Mesothelial cell of epicardium (in vitro differentiated cells): ENCODE measurements around the gene DNAL4. TPM values are rescaled to one million over a fixed set of nuclear protein-coding genes. Genes with fewer than 3 reads are reported as not detected.

ENCODE experiments used
- DNase-seq, 2 experiments: peaks; one replicate each; pipeline ENCODE4 v3.0.0; 2021; ENCODE audit warnings: low spot score in 2 of 2; ENCODE audit not compliant: unreplicated experiment in 2 of 2
- H3K27ac Mint-ChIP-seq: 2 replicates; pipeline ENCODE4 v1.8.0; 2021; ENCODE audit warnings: mixed read lengths
- H3K27me3 Mint-ChIP-seq: 2 replicates; pipeline ENCODE4 v1.8.0; 2021; ENCODE audit warnings: low read depth, mixed read lengths
- H3K36me3 Mint-ChIP-seq: 2 replicates; pipeline ENCODE4 v1.8.0; 2021; ENCODE audit warnings: mixed read lengths
- H3K4me1 Mint-ChIP-seq: 2 replicates; pipeline ENCODE4 v1.8.0; 2021; ENCODE audit warnings: mixed read lengths
- H3K4me3 Mint-ChIP-seq: 2 replicates; pipeline ENCODE4 v1.8.0; 2021; ENCODE audit warnings: mild to moderate bottlenecking, moderate library complexity, mixed read lengths
- H3K9me3 Mint-ChIP-seq: 2 replicates; pipeline ENCODE4 v1.8.0; 2021; ENCODE audit warnings: mixed read lengths
- CTCF ChIP-seq: fragments of 200-600 bp; sonication (generic); IDR thresholded peaks from one replicate; pipeline ENCODE4 v1.5.0; 2021; ENCODE audit warnings: antibody characterized with exemption; ENCODE audit not compliant: unreplicated experiment
- total RNA-seq: library from RNA; stranded (reverse); gene quantifications from 3 replicates; pipeline ENCODE4 v1.2.1, GENCODE V29; 2021

The DNAL4 gene
- total RNA-seq, 1 donor from 2014 or later = 15.9 TPM

- no peak for TF ChIP-seq CTCF
- no peaks in the 10 kb centered on the region for H3K4me1 Mint-ChIP-seq
- no peak overlapping the region for H3K4me3 Mint-ChIP-seq
- no peaks in the 10 kb centered on the region for H3K9me3 Mint-ChIP-seq
- H3K27ac Mint-ChIP-seq = no peak overlapping the region
- no peak for DNase-seq
- no peaks in the 10 kb centered on the region for H3K27me3 Mint-ChIP-seq
- no peaks in the 10 kb centered on the region for H3K36me3 Mint-ChIP-seq
These were observed 21.4 kb downstream of the DNAL4 start for GRCh38 chr22:38772623-38772873.

DNA sequence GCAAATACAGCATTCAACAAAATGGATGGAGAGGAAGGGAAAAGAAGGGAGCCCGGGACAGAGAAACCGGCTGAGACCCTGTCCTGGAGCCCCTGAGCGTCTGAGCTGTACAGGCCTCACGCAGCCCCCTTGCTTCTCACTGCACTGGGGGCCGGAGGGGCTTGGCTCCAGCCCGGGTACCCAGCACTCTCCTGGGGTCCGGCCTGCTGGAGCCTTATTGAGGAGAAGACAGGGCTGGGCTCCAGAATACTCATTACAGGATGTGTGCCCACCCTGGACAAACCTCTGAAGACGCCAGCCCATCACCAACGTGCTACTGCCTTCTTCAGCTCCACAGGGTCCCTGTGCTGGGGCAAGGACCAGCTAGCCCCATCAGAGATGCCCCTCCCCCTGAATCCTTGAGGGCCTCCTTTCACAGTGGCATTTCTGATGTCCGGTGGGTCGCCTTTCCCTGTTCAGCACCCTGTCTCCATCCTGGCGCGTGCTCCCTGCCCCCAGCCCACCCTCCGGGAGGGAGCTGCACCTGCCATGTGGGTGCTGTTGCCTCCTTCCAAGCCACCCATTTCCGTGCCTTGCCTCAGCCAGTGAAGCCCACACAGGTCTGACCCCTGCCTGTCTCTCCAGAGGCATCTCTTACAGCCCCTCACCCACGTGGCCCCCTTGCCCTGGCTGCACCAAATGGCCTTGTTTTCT, 23.5 kb downstream of the DNAL4 start:
- no peak overlapping the region for H3K27ac Mint-ChIP-seq
- no peak for DNase-seq
- no peaks in the 10 kb centered on the region for H3K4me1 Mint-ChIP-seq
- no peak for TF ChIP-seq CTCF
- H3K36me3 Mint-ChIP-seq = no peaks in the 10 kb centered on the region
- H3K9me3 Mint-ChIP-seq = no peaks in the 10 kb centered on the region
- H3K27me3 Mint-ChIP-seq = no peaks in the 10 kb centered on the region
- no peak overlapping the region for H3K4me3 Mint-ChIP-seq

- TF ChIP-seq CTCF = no peak
These were observed 25.9 kb downstream of the DNAL4 start for GRCh38 chr22:38768036-38768435.

DNA sequence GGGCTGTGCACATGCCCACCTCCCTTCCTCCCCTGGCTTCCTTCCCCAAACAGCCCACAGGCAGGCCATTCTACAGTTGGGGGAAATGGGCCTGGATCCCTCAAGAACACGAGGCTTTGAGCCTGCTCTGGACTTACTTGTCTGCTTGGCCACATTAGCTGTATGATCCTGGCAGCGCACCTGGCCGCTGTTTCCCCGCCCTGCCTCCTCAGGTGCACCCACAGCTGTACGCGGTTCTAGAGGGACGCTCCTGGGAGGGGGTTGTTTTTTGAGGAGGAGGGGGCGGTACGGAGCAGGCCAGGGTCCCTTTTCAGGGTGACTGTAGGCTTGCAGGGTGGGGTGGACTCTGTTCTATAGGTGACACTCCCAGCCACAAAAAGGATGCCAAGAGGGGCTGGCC, 26.6 kb downstream of the DNAL4 start:
- no peak for TF ChIP-seq CTCF
- no peaks in the 10 kb centered on the region for H3K27me3 Mint-ChIP-seq
- H3K36me3 Mint-ChIP-seq = no peaks in the 10 kb centered on the region
- no peak overlapping the region for H3K27ac Mint-ChIP-seq
- H3K9me3 Mint-ChIP-seq = no peaks in the 10 kb centered on the region
- no peak overlapping the region for H3K4me3 Mint-ChIP-seq
- no peak for DNase-seq
- peaks cover 3% of the 10 kb centered on the region for H3K4me1 Mint-ChIP-seq

More at GRCh38 chr22:38768036-38768435, 25.9 kb downstream of the DNAL4 start:
- no peak overlapping the region for H3K27ac Mint-ChIP-seq
- H3K9me3 Mint-ChIP-seq = no peaks in the 10 kb centered on the region
- no peaks in the 10 kb centered on the region for H3K36me3 Mint-ChIP-seq
- DNase-seq = no peak
- H3K27me3 Mint-ChIP-seq = no peaks in the 10 kb centered on the region
- no peak overlapping the region for H3K4me3 Mint-ChIP-seq
- H3K4me1 Mint-ChIP-seq = no peaks in the 10 kb centered on the region

DNA sequence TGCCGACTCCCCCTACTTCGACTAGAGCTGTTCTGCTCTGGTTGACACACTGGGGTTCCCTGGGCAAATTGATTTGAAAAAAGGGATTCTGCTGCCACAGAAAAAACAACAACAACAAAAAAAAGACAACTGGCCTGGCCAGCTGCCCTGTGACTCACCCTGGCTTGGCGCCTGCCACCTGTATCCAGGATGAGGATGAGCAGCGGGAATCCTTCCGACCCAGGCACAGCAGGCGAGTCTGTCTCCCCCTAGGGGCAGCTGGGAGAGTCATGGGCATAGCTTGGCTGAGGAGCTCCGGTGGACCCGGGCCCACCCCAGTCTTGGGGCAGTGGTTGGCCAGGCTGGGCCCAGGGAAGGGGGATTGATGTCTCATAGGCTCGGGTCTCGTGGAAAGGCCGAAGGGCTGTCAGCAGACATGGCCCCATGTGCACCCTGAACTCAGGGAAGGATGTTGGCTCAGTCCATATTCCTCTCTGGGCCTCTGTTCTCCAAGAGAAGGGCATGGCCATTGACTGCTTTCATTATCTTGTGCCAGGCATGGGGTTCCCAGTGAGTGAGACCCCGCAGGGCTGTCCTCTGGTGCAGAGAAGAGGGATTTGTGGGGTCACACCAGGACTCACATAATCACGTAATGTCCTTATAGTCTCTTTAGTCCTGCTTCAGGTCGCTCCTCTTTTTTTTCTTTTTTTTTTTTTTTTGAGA, 27.7 kb downstream of the DNAL4 start:
- Mint-ChIP-seq H3K4me1 (peaks cover 3% of the 10 kb centered on the region), H3K4me3 (no peak overlapping the region), H3K36me3 (no peaks in the 10 kb centered on the region), H3K27ac (no peak overlapping the region), H3K9me3 (no peaks in the 10 kb centered on the region), H3K27me3 (no peaks in the 10 kb centered on the region)
- TF ChIP-seq CTCF = peak; percentile 54
- DNase-seq = peak; percentile 48 to 70
